Measurements from ENCODE around the gene ACSL6.

- TF ChIP-seq CTCF (conservative IDR thresholded peaks at IDR 0.05; ENCODE audit: low read length) (no peak), EZH2phosphoT487 (IDR thresholded peaks at IDR 0.05; ENCODE audit: borderline replicate concordance) (no peak)
Observed at GRCh38 chr5:131928957-131929356, 82.5 kb downstream of the ACSL6 start.

Measured in Loucy (cell line).